Right lobe of liver (tissue), 4 donors: Measurements from ENCODE around the gene UTS2R.

Experiments
- CTCF ChIP-seq, 4 donors: fragments of 200-600 bp in 3 of 4; fragments of 450-650 bp in 1 of 4; IDR thresholded peaks; one replicate each; pipeline versions ENCODE4 v1.5.1 to v1.8.0; 2016 to 2022; ENCODE audit warnings: antibody characterized with exemption in 4 of 4, mild to moderate bottlenecking in 2 of 4
- POLR2A ChIP-seq: fragments of 450-650 bp; IDR thresholded peaks from one replicate; pipeline ENCODE4 v1.6.1; 2017; ENCODE audit warnings: antibody characterized with exemption, mild to moderate bottlenecking
- donor health status: DM: no; HTN: no; CAD: no.
- donor health status: DM: no; HTN: no; CAD: no.
- donor health status: DM: no; HTN: yes; CAD: no.

GRCh38 chr17:82327289-82327688 is 44.3 kb upstream of the UTS2R start:
- TF ChIP-seq CTCF (IDR thresholded peaks at IDR 0.05) (no peak), POLR2A (no peak)
